ENCODE data around the gene ZDHHC1.
"Not testable (repeated sequence)": the region's sequence is repeated elsewhere in the genome, so short reads cannot be mapped to it uniquely, and the experiment has no call there.

The ZDHHC1 gene

DNA sequence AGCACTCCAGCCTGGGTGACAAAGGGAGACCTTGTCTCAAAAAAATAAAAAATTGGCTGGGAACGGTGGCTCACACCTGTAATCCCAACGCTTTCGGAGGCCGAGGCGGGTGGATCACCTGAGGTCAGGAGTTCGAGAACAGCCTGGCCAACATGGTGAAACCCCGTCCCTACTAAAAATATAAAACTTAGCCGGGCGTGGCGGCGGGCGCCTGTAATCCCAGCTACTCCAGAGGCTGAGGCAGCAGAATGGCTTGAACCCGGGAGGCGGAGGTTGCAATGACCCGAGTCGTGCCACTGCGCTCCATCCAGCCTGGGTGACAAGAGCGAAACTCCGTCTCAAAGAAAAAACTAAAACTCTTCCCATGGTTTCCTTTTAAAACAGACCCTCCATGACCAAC lies 856 bp downstream of the ZDHHC1 start:
- peak overlapping the region; percentile 95 for H3K9ac ChIP-seq (ENCODE audit: low read depth, low read length)
- H3K4me2 ChIP-seq (ENCODE audit: low read length) = peak overlapping the region; percentile 98
- not testable (repeated sequence) for H3K27me3 ChIP-seq (ENCODE audit: control insufficient read depth, insufficient read depth, low read length); H3K36me3 ChIP-seq (ENCODE audit: insufficient read depth, low read length); H3K9me3 ChIP-seq (replicated peaks; ENCODE audit: low read length)
- H3K4me3 ChIP-seq (ENCODE audit: low read length) = peak overlapping the region; percentile 79
- peaks cover 16% of the 10 kb centered on the region for H3K4me1 ChIP-seq (ENCODE audit: control insufficient read depth, insufficient read depth, low read length)

DNA sequence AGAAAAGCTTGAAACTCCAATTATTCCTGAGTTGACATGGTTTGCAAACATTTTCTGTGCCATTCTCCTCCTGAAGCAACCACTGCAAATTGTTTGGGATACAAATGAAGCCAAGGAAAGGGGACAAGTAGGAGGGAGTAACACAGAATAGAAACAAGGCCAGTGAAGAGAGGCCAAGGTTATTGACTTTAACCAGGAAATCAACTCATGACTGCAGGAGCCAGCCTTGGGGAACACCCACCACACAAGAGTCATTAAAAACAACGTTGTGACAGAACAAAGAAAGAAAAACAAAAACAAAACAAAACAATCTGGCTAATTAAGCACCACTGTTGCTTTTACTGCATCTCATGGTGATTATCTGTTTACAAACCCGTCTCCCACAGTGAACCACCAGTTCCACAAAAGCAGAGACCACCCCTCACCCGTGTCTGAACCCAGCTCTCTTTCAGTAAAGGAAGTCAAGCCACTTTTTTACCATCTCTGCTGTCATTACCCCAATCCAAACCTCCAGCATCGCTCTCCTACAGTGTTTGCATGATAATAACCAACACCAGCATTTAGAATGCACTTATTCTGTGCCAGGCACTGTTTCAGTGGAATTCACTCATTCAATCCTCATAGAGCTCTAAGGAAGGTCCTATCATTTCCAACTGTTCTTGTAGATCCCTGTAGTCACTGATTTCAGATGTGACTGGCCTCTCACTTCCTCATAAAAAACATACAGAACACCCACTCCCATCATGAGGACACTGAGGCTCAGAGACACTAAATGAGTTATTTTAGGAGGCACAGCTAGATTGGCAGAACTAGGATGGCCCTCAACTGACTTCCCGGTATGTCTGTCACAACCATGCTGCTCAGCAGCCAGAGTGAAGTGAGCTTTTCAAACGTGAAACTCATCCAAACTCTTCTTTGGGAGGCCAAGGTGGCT lies 2.0 kb downstream of the ZDHHC1 start:
- no peak overlapping the region for H3K4me2 ChIP-seq (ENCODE audit: low read length)

DNA sequence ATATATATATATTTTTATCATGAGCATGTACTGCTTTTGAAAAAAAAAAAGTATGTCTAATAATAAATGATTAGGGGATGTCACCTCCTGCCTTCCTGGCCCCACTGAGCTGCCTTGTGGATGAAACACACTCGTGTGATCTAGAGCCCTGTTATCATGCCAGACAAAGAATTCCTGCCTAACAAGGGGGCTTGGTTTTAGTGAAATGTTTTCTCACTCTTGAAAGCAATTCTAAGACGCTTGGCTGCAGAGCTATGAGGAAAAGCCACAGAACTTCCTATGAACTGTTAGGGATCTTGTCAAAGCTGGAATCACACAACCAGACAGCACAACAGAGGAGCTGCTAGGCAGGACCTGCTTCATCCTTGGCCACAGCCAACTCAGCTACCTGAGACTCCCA lies 4.0 kb downstream of the ZDHHC1 start:
- H3K27me3 ChIP-seq (ENCODE audit: control insufficient read depth, insufficient read depth, low read length) = no peaks in the 10 kb centered on the region
- no peak overlapping the region for H3K4me3 ChIP-seq (ENCODE audit: low read length)
- H3K4me2 ChIP-seq (ENCODE audit: low read length) = no peak overlapping the region
- no peaks in the 10 kb centered on the region for H3K9me3 ChIP-seq (replicated peaks; ENCODE audit: low read length)
- no peak overlapping the region for H3K9ac ChIP-seq (ENCODE audit: low read depth, low read length)
- peaks cover 22% of the 10 kb centered on the region for H3K4me1 ChIP-seq (ENCODE audit: control insufficient read depth, insufficient read depth, low read length)
- no peaks in the 10 kb centered on the region for H3K36me3 ChIP-seq (ENCODE audit: insufficient read depth, low read length)

More for the DNA sequence above, 2.0 kb downstream of the ZDHHC1 start:
- Histone ChIP-seq H3K9ac (ENCODE audit: low read depth, low read length) (no peak overlapping the region), H3K4me1 (ENCODE audit: control insufficient read depth, insufficient read depth, low read length) (peaks cover 16% of the 10 kb centered on the region), H3K36me3 (ENCODE audit: insufficient read depth, low read length) (no peaks in the 10 kb centered on the region), H3K9me3 (replicated peaks; ENCODE audit: low read length) (no peaks in the 10 kb centered on the region), H3K27me3 (ENCODE audit: control insufficient read depth, insufficient read depth, low read length) (no peaks in the 10 kb centered on the region), H3K4me3 (ENCODE audit: low read length) (no peak overlapping the region)

DNA sequence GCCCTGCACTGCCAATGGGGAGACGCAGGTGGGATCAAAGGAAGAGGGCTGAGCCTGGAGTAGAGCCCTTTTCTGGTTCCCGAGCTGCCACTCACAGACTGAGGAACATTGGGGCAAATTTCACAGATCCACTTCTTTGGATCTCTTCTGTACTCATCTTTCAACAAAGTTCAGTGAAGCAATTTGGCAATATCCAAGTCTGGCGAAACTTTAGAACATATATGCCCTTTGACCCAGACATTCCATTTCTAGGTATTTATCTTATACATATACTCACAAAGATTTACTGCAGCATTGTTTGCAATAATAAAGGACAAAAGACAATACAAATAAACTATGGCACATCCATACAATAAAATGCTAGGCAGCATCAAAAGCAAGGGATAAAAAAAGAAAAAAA lies 4.9 kb downstream of the ZDHHC1 start:
- H3K27me3 ChIP-seq (ENCODE audit: control insufficient read depth, insufficient read depth, low read length) = no peaks in the 10 kb centered on the region
- H3K4me2 ChIP-seq (ENCODE audit: low read length) = no peak overlapping the region
- no peaks in the 10 kb centered on the region for H3K9me3 ChIP-seq (replicated peaks; ENCODE audit: low read length)
- H3K4me1 ChIP-seq (ENCODE audit: control insufficient read depth, insufficient read depth, low read length) = peaks cover 26% of the 10 kb centered on the region
- H3K4me3 ChIP-seq (ENCODE audit: low read length) = no peak overlapping the region
- H3K9ac ChIP-seq (ENCODE audit: low read depth, low read length) = no peak overlapping the region
- no peaks in the 10 kb centered on the region for H3K36me3 ChIP-seq (ENCODE audit: insufficient read depth, low read length)

DNA sequence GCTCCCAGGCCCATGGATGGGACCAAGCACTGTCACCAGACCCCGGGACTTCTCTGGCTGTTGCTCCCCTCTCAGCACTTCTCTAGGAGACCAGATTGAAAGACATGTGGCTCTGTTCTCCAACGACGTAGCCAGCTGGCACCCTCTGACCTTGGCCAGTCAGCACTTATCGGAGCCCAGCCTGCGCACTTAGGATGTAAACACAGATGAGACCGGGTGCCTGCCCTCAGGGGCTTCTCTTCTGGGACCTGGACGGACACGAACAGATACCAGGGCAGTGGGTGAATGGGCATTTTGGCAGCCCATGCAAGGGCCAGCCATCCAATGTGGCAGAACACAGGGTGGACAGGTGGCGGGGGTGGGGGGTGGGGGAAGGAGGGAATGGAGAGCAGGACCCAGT lies 6.6 kb downstream of the ZDHHC1 start:
- Histone ChIP-seq H3K27me3 (ENCODE audit: control insufficient read depth, insufficient read depth, low read length) (no peaks in the 10 kb centered on the region), H3K4me3 (ENCODE audit: low read length) (no peak overlapping the region), H3K9me3 (replicated peaks; ENCODE audit: low read length) (no peaks in the 10 kb centered on the region), H3K9ac (ENCODE audit: low read depth, low read length) (no peak overlapping the region), H3K36me3 (ENCODE audit: insufficient read depth, low read length) (no peaks in the 10 kb centered on the region), H3K4me1 (ENCODE audit: control insufficient read depth, insufficient read depth, low read length) (peaks cover 36% of the 10 kb centered on the region), H3K4me2 (ENCODE audit: low read length) (no peak overlapping the region)

DNA sequence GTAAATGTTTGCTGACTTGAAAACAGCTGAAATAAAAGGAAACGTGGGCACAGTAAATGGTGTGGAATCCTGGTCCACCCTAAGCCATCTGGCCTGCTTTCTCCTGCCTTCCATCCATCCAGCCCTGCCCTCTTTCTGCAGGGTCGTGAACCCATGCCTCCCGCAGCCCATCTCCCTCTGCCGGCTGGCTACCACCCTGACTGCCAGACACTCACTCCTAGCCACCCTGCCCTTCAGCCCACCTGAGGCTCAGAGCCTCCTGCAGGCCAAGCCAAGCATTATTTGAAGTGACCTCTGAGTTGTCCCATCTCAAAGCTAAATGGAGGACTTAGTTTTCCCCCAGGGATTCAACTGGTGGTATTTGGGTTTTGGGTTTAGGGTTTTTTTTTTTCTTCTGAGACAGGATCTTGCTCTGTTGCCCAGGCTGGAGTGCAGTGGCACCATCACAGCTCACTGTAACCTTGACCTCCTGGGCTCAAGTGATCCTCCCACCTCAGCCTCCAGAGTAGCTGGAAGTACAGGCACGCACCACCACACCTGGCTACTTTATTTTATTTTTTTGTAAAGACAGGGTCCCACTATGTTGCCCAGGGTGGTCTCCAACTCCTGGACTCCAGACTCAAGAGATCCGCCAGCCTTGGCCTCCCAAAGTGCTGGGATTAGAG lies 8.4 kb downstream of the ZDHHC1 start:
- H3K4me2 ChIP-seq (ENCODE audit: low read length) = no peak overlapping the region
- no peak overlapping the region for H3K4me3 ChIP-seq (ENCODE audit: low read length)
- H3K9ac ChIP-seq (ENCODE audit: low read depth, low read length) = no peak overlapping the region
- H3K27me3 ChIP-seq (ENCODE audit: control insufficient read depth, insufficient read depth, low read length) = no peaks in the 10 kb centered on the region
- no peaks in the 10 kb centered on the region for H3K9me3 ChIP-seq (replicated peaks; ENCODE audit: low read length)
- peaks cover 31% of the 10 kb centered on the region for H3K4me1 ChIP-seq (ENCODE audit: control insufficient read depth, insufficient read depth, low read length)
- no peaks in the 10 kb centered on the region for H3K36me3 ChIP-seq (ENCODE audit: insufficient read depth, low read length)

DNA sequence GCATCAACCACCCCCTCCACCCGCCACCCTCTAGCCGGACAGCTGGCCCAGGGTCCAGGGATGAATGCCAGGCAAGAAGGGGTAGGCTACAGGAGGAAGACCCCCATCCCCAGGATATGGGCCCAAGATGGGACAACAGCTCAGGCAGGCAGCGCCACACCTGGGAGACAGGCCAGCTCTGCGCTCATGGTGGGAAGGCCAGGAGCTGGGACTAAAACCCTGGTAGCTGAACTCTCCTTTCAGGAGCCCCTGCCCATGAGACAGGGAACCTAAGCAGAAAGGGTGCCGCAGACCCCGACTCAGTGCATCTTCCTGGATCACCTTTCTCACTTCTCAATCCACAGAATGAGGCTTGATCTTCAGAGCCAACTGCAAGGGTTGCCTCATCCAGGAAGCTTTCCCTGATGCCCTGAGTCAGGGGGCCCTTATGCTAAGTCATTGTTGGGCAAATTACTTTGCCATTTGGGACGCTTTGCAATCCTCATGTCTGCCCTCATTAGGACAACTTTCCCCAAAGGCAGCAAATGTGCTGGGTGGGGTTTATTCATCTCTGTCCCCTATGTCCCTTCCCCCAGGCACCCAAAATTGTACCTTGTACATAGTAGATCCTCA lies 9.0 kb downstream of the ZDHHC1 start:
- H3K9ac ChIP-seq (ENCODE audit: low read depth, low read length) = peak overlapping the region; percentile 71
- H3K4me3 ChIP-seq (ENCODE audit: low read length) = peak overlapping the region; percentile 6
- peaks cover 31% of the 10 kb centered on the region for H3K4me1 ChIP-seq (ENCODE audit: control insufficient read depth, insufficient read depth, low read length)
- H3K9me3 ChIP-seq (replicated peaks; ENCODE audit: low read length) = no peaks in the 10 kb centered on the region
- no peaks in the 10 kb centered on the region for H3K27me3 ChIP-seq (ENCODE audit: control insufficient read depth, insufficient read depth, low read length)
- peak overlapping the region; percentile 70 for H3K4me2 ChIP-seq (ENCODE audit: low read length)
- no peaks in the 10 kb centered on the region for H3K36me3 ChIP-seq (ENCODE audit: insufficient read depth, low read length)

DNA sequence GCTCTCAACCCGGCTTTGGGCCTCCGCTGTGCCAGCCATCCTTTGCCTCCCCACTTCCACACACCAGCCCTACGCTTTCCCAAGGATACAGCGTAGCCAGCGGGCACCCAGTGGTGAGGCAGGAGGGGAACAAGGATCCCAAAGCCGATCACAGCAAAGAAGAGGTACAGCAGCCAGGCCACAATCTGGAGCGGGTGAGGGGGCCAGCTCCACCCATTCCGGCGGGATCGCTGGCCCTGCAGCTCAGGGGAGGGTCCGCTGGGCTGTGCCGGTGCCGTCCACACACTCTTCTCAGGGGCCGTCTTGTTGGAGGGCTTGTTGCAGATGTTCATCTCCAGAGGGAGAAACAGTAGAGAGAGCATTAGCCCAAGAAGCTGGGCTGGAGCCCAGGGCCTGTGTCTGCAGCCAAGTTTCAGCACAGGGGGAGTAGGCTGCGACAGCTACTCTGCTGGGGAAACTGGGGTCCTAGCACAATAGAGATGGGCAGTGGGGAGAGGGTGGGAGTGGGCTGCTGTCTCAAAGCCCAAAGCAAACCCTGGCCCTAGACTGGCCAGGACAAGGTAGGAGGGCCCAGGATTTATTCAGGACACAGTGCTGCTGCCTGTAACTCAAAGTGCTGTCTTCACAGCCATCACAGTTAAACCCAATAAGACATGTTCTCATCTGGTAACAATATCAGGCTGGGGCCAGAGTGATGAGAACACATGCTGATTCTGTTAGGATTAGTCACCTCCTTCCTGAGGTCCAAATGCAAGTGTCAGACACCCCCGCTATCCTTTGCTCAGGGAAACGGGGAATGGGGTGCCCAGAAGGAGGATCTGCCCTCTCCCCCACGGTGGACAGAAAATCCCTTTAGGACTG lies 9.9 kb downstream of the ZDHHC1 start:
- Histone ChIP-seq H3K36me3 (ENCODE audit: insufficient read depth, low read length) (no peaks in the 10 kb centered on the region), H3K4me2 (ENCODE audit: low read length) (peak overlapping the region; percentile 70), H3K4me3 (ENCODE audit: low read length) (peak overlapping the region; percentile 18), H3K9ac (ENCODE audit: low read depth, low read length) (peak overlapping the region; percentile 71), H3K27me3 (ENCODE audit: control insufficient read depth, insufficient read depth, low read length) (no peaks in the 10 kb centered on the region), H3K4me1 (ENCODE audit: control insufficient read depth, insufficient read depth, low read length) (peaks cover 31% of the 10 kb centered on the region), H3K9me3 (replicated peaks; ENCODE audit: low read length) (no peaks in the 10 kb centered on the region)

DNA sequence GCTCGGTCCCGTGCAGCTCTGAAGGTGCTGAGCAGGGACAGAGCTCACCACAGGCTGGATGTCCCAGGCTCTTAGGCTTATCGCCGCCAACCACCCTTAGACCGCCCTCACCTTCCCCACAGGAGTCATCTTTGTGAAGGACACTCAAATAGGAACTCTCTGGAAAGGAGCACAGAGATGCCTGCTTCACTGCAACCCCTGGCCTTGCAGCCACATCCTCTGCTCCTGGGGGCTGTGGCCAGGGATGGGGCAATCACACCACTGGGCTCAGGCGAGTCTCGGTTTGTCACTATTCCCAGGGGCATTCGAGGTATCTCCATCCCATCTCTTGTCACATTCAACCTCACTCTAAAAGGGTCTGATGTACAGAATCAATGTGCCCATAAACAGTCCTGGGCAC lies 10.9 kb downstream of the ZDHHC1 start:
- Histone ChIP-seq H3K4me2 (ENCODE audit: low read length) (no peak overlapping the region), H3K36me3 (ENCODE audit: insufficient read depth, low read length) (no peaks in the 10 kb centered on the region), H3K9ac (ENCODE audit: low read depth, low read length) (no peak overlapping the region), H3K9me3 (replicated peaks; ENCODE audit: low read length) (no peaks in the 10 kb centered on the region), H3K27me3 (ENCODE audit: control insufficient read depth, insufficient read depth, low read length) (no peaks in the 10 kb centered on the region), H3K4me3 (ENCODE audit: low read length) (no peak overlapping the region), H3K4me1 (ENCODE audit: control insufficient read depth, insufficient read depth, low read length) (peaks cover 31% of the 10 kb centered on the region)

DNA sequence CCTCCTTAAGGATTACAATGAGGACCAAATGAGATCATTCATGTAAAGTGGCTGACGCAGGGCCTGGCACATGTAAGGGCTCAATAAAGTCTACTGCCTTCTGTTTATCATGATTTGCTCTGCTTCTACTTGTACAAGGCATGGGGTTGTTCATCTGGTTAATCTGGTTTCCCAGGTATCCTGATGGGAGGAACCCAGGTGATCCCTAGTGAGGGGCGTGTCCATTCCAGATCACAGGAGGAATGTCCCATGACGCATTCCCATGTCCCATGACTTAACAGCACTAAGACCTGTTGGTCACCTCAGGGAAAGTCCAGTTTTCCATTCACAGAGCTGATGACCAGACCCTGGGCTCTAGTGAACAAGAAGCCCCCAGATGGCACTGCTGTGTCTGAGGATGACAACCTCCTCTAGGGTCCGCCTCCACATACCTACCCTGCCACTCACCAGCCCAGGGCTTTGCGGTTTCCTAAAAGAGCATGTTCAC lies 11.5 kb downstream of the ZDHHC1 start:
- Histone ChIP-seq H3K9me3 (replicated peaks; ENCODE audit: low read length) (no peaks in the 10 kb centered on the region), H3K27me3 (ENCODE audit: control insufficient read depth, insufficient read depth, low read length) (no peaks in the 10 kb centered on the region), H3K4me1 (ENCODE audit: control insufficient read depth, insufficient read depth, low read length) (peaks cover 36% of the 10 kb centered on the region), H3K4me2 (ENCODE audit: low read length) (no peak overlapping the region), H3K36me3 (ENCODE audit: insufficient read depth, low read length) (no peaks in the 10 kb centered on the region), H3K9ac (ENCODE audit: low read depth, low read length) (no peak overlapping the region), H3K4me3 (ENCODE audit: low read length) (no peak overlapping the region)

Data from skeletal muscle satellite cell (primary cell).